ENCODE results near the gene KIFC1. TPM values are rescaled to one million over a fixed set of nuclear protein-coding genes. Genes with fewer than 3 reads are reported as not detected.

KIFC1 gene, protein sequence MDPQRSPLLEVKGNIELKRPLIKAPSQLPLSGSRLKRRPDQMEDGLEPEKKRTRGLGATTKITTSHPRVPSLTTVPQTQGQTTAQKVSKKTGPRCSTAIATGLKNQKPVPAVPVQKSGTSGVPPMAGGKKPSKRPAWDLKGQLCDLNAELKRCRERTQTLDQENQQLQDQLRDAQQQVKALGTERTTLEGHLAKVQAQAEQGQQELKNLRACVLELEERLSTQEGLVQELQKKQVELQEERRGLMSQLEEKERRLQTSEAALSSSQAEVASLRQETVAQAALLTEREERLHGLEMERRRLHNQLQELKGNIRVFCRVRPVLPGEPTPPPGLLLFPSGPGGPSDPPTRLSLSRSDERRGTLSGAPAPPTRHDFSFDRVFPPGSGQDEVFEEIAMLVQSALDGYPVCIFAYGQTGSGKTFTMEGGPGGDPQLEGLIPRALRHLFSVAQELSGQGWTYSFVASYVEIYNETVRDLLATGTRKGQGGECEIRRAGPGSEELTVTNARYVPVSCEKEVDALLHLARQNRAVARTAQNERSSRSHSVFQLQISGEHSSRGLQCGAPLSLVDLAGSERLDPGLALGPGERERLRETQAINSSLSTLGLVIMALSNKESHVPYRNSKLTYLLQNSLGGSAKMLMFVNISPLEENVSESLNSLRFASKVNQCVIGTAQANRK
- 17.9 TPM for total RNA-seq

GRCh38 chr6:33391278-33391921, at the start of gene KIFC1:
Gene KIFC1 (plus strand): TSS chr6:33391823. CDS start chr6:33391986, 163 bp downstream.

DNA sequence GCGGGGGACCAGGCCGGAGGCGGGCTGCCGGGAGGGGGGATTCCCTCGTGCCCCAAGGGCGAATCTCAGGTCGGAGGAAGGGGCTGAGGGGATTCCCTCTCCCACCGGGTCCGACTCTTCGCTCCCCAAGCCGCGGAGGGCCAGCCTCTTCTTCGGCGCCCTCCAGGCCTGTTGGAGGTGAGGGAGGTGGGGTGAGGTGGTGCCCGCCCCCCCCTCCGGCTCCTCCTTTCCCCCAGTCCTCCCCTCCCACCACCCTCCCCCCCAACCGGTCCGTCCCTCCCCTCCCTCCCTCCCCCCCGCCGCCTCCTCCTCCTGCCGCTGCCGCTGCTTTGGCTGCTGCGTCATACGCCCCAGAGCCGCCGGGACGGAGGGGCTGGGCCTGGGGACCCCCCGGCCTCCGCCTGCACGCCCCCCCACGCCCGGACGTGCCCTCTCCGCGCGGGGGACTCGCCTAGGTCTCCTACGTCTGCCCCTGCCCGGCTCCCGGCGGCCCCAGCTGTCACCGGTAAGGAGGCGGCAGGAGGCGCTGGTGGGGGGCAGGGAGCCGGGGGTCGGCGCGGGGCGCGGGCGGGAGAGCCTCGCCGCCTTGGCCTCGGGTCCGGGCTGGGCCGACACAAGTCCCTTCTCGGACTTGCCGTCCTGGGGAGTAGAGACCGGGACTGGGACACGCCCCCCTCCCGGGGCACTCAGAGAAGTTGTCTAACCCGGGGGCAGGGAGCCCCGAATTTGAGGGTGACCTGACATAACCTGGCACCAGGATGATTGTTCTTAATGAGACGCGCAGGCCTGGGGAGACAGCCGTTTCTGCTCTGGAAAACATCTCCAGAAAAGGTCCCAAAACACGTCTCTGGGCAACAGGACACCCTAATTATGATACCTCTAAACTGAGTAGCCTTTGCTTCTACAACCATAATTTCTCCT, 19.3 kb downstream of the KIFC1 start, which contains the start of gene PHF1:
Gene PHF1, plus strand, starts transcription at position 304 of the 921 bp plus-strand sequence. CDS start 1,250 bp downstream, outside the sequence.

DNA sequence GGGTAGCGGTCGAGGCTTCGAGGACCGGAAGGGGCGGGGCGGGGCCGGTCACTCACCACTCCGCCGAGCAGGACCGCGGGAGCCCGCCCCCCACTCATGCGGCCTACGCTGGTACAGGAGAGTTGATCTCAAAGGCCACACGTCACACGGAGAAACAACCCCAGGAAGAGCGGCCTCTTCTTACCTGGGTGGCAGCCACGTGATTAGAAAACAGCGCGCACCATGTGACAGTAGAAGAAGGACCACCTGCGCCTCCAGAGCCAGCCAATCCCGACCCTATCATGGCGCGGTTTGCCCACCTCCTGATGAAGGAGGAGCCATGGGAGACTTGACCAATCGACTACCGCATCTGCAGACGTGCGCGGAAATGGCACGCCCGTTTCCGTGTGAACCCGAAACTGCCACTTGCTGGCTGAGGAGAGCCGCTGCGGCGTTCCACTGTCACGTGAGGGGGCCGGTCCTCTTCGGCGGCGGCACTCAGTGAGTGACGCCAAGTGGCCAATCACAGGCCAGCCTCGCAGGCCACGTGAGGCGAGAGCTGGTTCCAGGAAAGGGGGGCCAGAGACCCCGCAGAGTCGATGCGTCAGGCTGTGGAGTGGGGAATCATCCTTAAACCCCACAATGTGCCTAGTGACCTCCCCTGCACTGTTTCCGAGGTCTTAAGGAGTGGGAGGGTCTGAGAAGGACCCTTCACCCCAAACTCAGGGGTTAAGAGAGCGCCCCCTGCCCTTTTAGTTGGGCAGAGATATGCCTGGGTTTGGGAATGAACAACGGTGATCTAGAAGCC, 26.5 kb downstream of the KIFC1 start, which contains the start of gene CUTA:
Gene CUTA, minus strand, starts transcription at position 205 of the 787 bp plus-strand sequence. Its CDS starts 107 bp downstream, at position 98.

DNA sequence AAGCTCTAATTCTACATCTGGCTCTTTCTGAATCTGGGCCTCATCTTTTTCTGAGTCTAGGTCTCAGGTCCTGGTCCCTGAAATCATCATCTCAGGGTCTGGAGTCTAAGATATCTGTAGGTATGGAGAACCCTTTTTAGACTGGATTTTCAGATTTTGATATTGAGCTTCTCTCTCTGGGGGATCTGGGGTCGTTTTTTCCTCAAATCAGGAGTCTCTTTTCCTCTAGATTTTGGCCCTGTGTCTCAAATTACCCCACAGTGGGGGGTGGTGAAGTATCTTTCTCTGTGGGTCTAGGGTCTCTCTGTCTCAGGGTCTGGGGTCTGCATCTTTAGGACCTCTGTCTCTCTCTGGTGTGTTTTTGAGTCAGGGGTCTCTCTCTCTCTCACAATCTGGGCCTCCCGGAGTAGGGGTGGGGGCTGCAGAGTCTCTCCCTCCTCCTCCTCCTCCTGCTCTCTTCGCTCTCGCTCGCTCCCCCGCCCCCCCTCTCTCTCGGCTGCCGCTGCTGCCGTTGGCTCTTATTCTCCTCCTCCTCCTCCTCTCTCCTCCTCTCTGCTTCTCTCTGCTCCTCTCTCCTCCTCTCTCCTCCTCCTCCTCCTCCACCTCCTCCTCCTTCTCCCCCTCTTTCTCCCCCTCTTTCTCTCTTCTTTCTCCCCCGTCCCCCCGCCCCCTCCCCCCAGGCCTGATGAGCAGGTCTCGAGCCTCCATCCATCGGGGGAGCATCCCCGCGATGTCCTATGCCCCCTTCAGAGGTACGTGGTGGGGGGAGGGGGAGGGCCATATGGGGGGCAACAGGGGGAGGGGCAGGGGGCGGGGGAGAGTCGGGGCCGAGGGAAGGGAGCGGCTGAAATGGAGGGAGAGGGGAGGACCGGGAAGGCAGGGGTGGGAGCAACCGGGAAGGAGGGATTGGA, 28.2 kb downstream of the KIFC1 start, which contains the start of gene SYNGAP1:
Gene SYNGAP1, plus strand, starts transcription at position 486 of the 911 bp plus-strand sequence. Its CDS starts 200 bp downstream, at position 686.

DNA sequence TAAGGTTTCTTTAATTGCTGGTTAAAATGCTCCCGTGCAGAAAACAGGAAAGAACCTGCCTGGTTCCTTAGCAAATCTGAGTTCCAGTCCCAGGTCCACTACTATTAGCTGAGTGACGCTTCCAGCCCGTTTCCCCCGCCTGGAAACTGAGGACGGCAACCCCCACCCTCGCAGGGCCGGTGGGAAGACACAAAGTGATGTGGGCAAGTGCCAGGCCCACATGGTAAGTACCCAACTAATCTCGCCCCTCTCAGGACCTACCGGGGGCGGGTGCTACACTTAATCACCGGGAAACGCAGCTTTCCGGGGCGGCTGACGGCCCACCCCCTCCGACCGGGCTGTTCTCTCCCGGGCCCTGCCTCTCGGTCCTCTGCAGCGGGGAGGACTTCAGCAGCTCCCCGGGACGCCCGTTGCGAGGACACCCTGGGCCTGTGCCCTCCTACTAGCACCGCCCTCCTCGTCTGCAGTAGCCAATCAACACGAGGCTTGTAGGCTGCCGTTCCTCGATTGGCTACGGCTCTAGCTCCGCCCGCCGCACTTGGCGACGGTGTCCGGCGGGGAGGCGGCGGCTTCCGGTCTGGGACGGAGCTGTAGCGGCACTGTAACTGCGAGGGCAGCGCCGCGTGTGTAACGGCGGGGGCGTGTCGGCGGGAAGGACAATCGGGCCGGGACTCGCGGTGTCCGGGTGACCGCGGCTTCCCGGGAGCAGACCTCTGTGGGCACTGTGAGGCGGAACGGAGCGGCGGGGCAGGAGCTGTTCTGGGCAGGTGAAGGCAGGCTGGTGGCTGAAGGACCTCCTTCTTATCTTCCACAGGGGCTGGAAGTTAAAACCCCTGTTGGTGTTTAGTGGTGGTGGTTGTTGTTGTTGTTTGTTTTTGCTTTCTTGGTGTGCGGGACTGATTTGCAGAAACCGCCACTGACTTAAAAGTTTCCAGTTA, 62.7 kb downstream of the KIFC1 start, which contains the start of gene ZBTB9:
Gene ZBTB9, plus strand, starts transcription at position 568 of the 938 bp plus-strand sequence. CDS start 525 bp downstream, outside the sequence.

Small RNAs within 50 kb of the gene (small RNA-seq; reads per million reads assigned to genes)
- not detected for gene RPL35AP4 (ENCODE audit: low replicate concordance)
- not detected for gene ZBTB9 (ENCODE audit: low replicate concordance)

Other genes starting within 250 kb of the KIFC1 start
- 6.9 TPM for gene COL11A2, start 199.4 kb upstream of the KIFC1 start, total RNA-seq
- 33.6 TPM for gene RXRB, start 191.2 kb upstream of the KIFC1 start, total RNA-seq
- 60.0 TPM for gene SLC39A7, start 191.0 kb upstream of the KIFC1 start, total RNA-seq
- gene HSD17B8, start 187.2 kb upstream of the KIFC1 start, total RNA-seq, result 21.0 TPM
- 39.8 TPM for gene RING1, start 183.3 kb upstream of the KIFC1 start, total RNA-seq
- gene VPS52, start 119.9 kb upstream of the KIFC1 start, total RNA-seq, result 54.4 TPM
- gene RPS18, start 119.7 kb upstream of the KIFC1 start, total RNA-seq, result 3,162 TPM
- 7.9 TPM for gene B3GALT4, start 114.7 kb upstream of the KIFC1 start, total RNA-seq
- 49.3 TPM for gene WDR46, start 102.6 kb upstream of the KIFC1 start, total RNA-seq
- 22.1 TPM for gene PFDN6, start 102.2 kb upstream of the KIFC1 start, total RNA-seq
- gene RGL2, start 92.9 kb upstream of the KIFC1 start, total RNA-seq, result 72.4 TPM
- 81.6 TPM for gene TAPBP, start 77.7 kb upstream of the KIFC1 start, total RNA-seq
- gene ZBTB22, start 74.1 kb upstream of the KIFC1 start, total RNA-seq, result 24.2 TPM
- gene DAXX, start 68.9 kb upstream of the KIFC1 start, total RNA-seq, result 28.7 TPM
- 27.0 TPM for gene PHF1, start 19.2 kb downstream of the KIFC1 start, total RNA-seq
- gene CUTA, start 26.3 kb downstream of the KIFC1 start, total RNA-seq, result 106 TPM
- 14.3 TPM for gene SYNGAP1, start 28.2 kb downstream of the KIFC1 start, total RNA-seq
- gene ZBTB9, start 62.8 kb downstream of the KIFC1 start, total RNA-seq, result 9.3 TPM
- 18.8 TPM for gene BAK1, start 188.5 kb downstream of the KIFC1 start, total RNA-seq
- 13.8 TPM for gene ITPR3, start 229.5 kb downstream of the KIFC1 start, total RNA-seq